ENCODE results near the gene AMN. TPM values are rescaled to one million over a fixed set of nuclear protein-coding genes. Genes with fewer than 3 reads are reported as not detected.
"Not testable (repeated sequence)": the region's sequence is repeated elsewhere in the genome, so short reads cannot be mapped to it uniquely, and the experiment has no call there.

Gene AMN
- total RNA-seq, 1 experiment from 2014 or later, result 70.7 TPM

DNA sequence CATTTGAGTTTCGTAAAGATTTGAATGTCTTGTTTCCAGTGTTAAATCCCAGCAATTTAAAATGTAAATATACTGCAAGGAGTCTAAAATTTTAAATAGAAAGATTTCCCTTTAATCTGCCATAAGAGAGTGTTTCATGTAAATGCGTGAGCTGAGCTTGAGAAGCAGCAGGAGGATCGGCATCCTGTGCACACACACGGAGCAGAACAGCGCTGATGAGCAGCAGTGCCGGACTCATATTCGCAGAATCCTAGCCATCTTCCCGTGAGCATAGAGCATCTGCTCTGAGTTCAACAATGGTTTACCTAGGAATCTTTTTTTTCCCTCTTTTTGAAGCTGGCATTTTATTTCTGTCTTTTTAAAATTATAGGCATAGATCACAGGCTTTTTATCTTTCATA is 29.8 kb upstream of the AMN start:
- H3K27me3 ChIP-seq (replicated peaks; ENCODE audit: control insufficient read depth, insufficient read depth, low read length), result no peaks in the 10 kb centered on the region
- TF ChIP-seq, protein P1, sequence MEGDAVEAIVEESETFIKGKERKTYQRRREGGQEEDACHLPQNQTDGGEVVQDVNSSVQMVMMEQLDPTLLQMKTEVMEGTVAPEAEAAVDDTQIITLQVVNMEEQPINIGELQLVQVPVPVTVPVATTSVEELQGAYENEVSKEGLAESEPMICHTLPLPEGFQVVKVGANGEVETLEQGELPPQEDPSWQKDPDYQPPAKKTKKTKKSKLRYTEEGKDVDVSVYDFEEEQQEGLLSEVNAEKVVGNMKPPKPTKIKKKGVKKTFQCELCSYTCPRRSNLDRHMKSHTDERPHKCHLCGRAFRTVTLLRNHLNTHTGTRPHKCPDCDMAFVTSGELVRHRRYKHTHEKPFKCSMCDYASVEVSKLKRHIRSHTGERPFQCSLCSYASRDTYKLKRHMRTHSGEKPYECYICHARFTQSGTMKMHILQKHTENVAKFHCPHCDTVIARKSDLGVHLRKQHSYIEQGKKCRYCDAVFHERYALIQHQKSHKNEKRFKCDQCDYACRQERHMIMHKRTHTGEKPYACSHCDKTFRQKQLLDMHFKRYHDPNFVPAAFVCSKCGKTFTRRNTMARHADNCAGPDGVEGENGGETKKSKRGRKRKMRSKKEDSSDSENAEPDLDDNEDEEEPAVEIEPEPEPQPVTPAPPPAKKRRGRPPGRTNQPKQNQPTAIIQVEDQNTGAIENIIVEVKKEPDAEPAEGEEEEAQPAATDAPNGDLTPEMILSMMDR (IDR thresholded peaks at IDR 0.05; ENCODE audit: insufficient read depth in 1 of 2, low read depth in 1 of 2, low read length in 1 of 2, severe bottlenecking in 1 of 2, unreplicated experiment in 1 of 2), result no peak
- Mint-ChIP-seq H3K27ac (ENCODE audit: unreplicated experiment) (no peak overlapping the region), H3K9me3 (ENCODE audit: unreplicated experiment) (no peaks in the 10 kb centered on the region), H3K27me3 (ENCODE audit: insufficient read depth, unreplicated experiment) (no peaks in the 10 kb centered on the region), H3K36me3 (ENCODE audit: insufficient read depth, unreplicated experiment) (peaks cover 5% of the 10 kb centered on the region), H3K4me3 (ENCODE audit: unreplicated experiment) (no peak overlapping the region), H3K4me1 (ENCODE audit: low read depth, unreplicated experiment) (no peaks in the 10 kb centered on the region)
- no peaks in the 10 kb centered on the region for H3K4me1 ChIP-seq
- H3K36me3 ChIP-seq (ENCODE audit: control insufficient read depth, insufficient read depth, low read length), result no peaks in the 10 kb centered on the region
- CTCF ChIA-PET, result no interaction called here
- H3K9me3 ChIP-seq, result no peaks in the 10 kb centered on the region
- no peak overlapping the region for H3K4me3 ChIP-seq (ENCODE audit: low read depth, low read length)
- POLR2A ChIA-PET, result no interaction called here
- DNase-seq, result no peak
- no TSS peak for BruUV-seq (replicated peaks)
- intact Hi-C loops (cut with micrococcal nuclease; ENCODE audit: unreplicated experiment), result no loop called here

DNA sequence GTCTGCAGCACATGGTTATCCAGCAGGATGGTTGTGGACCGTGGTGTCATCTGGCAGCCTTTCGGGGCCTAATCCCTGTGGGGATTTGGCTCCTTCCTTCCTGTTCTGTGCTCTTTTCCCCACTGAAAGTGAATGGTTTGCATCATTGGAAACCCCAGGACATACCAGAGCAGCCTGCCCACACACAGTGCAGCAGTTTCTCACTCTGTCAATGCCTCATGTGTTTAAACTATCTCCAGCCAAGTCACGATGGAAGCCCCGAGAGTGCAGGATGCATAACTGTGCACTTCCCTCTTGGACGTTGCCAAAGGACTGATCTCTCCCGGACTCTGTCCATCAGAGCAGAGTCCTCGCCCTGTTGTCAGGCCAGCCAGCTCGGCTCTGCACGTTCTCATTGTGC is 29.0 kb upstream of the AMN start:
- BruUV-seq (replicated peaks), result no TSS peak
- Histone ChIP-seq H3K27me3 (replicated peaks; ENCODE audit: control insufficient read depth, insufficient read depth, low read length) (no peaks in the 10 kb centered on the region), H3K9me3 (no peaks in the 10 kb centered on the region), H3K4me3 (ENCODE audit: low read depth, low read length) (no peak overlapping the region), H3K36me3 (ENCODE audit: control insufficient read depth, insufficient read depth, low read length) (no peaks in the 10 kb centered on the region), H3K4me1 (no peaks in the 10 kb centered on the region)
- Mint-ChIP-seq H3K27ac (ENCODE audit: unreplicated experiment) (no peak overlapping the region), H3K27me3 (ENCODE audit: insufficient read depth, unreplicated experiment) (no peaks in the 10 kb centered on the region), H3K36me3 (ENCODE audit: insufficient read depth, unreplicated experiment) (peaks cover 6% of the 10 kb centered on the region), H3K9me3 (ENCODE audit: unreplicated experiment) (no peaks in the 10 kb centered on the region), H3K4me1 (ENCODE audit: low read depth, unreplicated experiment) (no peaks in the 10 kb centered on the region), H3K4me3 (ENCODE audit: unreplicated experiment) (no peak overlapping the region)
- TF ChIP-seq, protein P1 (IDR thresholded peaks at IDR 0.05; ENCODE audit: insufficient read depth in 1 of 2, low read depth in 1 of 2, low read length in 1 of 2, severe bottlenecking in 1 of 2, unreplicated experiment in 1 of 2), result no peak
- ChIA-PET POLR2A (no interaction called here), CTCF (no interaction called here)
- no peak for DNase-seq
- intact Hi-C loops (cut with micrococcal nuclease; ENCODE audit: unreplicated experiment), result no loop called here

DNA sequence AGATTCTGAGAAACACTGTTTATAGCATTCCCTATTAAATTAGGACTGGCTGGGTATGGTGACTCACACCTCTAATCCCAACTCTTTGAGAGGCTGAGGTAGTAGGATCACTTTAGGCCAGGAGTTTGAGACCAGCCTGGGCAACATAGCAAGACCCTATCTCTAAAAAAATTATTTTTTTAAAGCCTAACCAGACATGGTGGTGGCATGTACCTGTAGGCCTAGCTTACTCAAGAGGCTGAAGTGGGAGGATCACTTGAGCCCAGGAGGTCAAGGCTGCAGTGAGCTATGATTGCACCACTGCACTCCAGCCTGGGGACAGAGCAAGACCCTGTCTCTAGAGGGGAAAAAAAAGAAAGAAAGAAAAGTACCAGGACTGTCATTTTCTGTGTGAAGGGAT is 25.7 kb upstream of the AMN start:
- POLR2A ChIA-PET; H3K9me3 Mint-ChIP-seq (ENCODE audit: unreplicated experiment); DNase-seq; H3K27me3 ChIP-seq (replicated peaks; ENCODE audit: control insufficient read depth, insufficient read depth, low read length); CTCF ChIA-PET; H3K27me3 Mint-ChIP-seq (ENCODE audit: insufficient read depth, unreplicated experiment); H3K4me3 Mint-ChIP-seq (ENCODE audit: unreplicated experiment); H3K4me1 ChIP-seq; H3K4me3 ChIP-seq (ENCODE audit: low read depth, low read length); H3K36me3 ChIP-seq (ENCODE audit: control insufficient read depth, insufficient read depth, low read length); intact Hi-C loops (cut with micrococcal nuclease; ENCODE audit: unreplicated experiment); H3K9me3 ChIP-seq; H3K27ac Mint-ChIP-seq (ENCODE audit: unreplicated experiment); H3K4me1 Mint-ChIP-seq (ENCODE audit: low read depth, unreplicated experiment); BruUV-seq (replicated peaks): not testable (repeated sequence)
- peaks cover 16% of the 10 kb centered on the region for H3K36me3 Mint-ChIP-seq (ENCODE audit: insufficient read depth, unreplicated experiment)
